Measurements from ENCODE around the gene ARL8B.
"Not testable (repeated sequence)": the region's sequence is repeated elsewhere in the genome, so short reads cannot be mapped to it uniquely, and the experiment has no call there.

DNA sequence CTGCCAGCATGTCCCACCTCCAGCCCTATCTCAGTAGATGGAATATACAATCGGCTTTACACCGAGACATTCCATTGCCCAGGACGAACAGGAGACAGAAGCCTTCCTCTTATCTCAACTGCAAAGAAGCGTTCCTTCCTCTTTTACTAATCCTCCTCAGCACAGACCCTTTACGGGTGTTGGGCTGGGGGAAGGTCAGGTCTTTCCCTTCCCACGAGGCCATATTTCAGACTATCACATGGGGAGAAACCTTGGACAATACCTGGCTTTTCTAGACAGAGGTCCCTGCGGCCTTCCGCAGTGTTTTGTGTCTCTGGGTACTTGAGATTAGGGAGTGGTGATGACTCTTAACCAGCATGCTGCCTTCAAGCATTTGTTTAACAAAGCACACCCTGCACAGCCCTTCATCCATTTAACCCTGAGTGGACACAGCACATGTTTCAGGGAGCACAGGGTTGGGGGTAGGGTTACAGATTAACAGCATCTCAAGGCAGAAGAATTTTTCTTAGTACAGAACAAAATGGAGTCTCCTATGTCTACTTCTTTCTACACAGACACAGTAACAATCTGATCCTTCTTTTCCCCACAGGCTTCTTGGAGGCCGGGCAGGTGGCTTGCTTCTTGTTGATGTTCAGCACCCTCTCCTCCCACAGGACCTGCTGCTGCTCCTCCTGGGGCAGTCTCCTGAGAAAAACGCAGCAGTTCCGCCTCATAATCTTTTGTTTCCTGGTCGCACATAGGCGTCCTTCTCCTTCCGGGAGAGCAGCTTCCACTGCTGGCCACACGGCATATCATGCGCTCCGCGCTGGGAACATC lies 39.9 kb upstream of the ARL8B start:
- TF ChIP-seq POLR2AphosphoS5 (IDR thresholded peaks at IDR 0.05; ENCODE audit: low read depth, low read length); CTCF (IDR thresholded peaks at IDR 0.05); RXRA (IDR thresholded peaks at IDR 0.05; ENCODE audit: borderline replicate concordance, low read depth); RFX5 (IDR thresholded peaks at IDR 0.05; ENCODE audit: low read length); NFIC (IDR thresholded peaks at IDR 0.05; ENCODE audit: borderline replicate concordance); TEAD4 (IDR thresholded peaks at IDR 0.05; ENCODE audit: borderline replicate concordance, insufficient read depth); FOSL2 (IDR thresholded peaks at IDR 0.05; ENCODE audit: borderline replicate concordance, low read depth); JUND (IDR thresholded peaks at IDR 0.05); REST (IDR thresholded peaks at IDR 0.05; ENCODE audit: low read depth, low read length); TAF1 (IDR thresholded peaks at IDR 0.05; ENCODE audit: borderline replicate concordance, low read depth, low read length); YY1 (IDR thresholded peaks at IDR 0.05; ENCODE audit: low read depth); EP300 (IDR thresholded peaks at IDR 0.05; ENCODE audit: borderline replicate concordance in 1 of 2, low read depth in 1 of 2, low read length in 1 of 2); SMC3 (IDR thresholded peaks at IDR 0.05; ENCODE audit: low read depth, low read length): not testable (repeated sequence)
- TF ChIP-seq, protein P1, sequence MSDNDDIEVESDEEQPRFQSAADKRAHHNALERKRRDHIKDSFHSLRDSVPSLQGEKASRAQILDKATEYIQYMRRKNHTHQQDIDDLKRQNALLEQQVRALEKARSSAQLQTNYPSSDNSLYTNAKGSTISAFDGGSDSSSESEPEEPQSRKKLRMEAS (IDR thresholded peaks at IDR 0.05; ENCODE audit: low read depth), result not testable (repeated sequence)
